Measurements from ENCODE around the gene CALD1.

CALD1 gene

DNA sequence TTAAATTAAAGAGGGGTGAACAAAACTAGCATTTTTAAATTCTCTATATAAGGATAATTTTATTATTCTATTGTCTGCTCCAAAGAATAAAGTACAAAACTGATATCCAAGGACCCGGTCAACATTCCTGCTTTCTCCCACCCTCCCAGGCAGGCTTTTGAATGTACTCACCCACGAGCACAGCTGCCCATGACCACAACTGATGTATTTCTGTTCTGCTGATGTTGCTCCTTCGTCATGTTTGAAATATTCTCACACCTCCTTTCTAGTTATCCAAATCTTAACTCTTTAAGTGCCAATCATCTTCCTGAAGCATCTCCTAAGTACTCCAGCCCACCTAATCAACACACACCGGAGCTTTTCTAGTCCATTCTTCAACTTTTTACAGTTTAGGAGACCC, 46.7 kb downstream of the CALD1 start:
- Histone ChIP-seq H3K79me2 (ENCODE audit: insufficient read depth, low read length) (no peaks in the 10 kb centered on the region), H3K36me3 (ENCODE audit: low read length) (no peaks in the 10 kb centered on the region), H3K9ac (ENCODE audit: low read length) (no peak overlapping the region), H3K4me2 (ENCODE audit: low read depth, low read length, poor library complexity, severe bottlenecking) (no peak overlapping the region), H3K27me3 (ENCODE audit: low read length) (no peaks in the 10 kb centered on the region), H3K4me3 (ENCODE audit: insufficient read depth, low read length, poor library complexity, severe bottlenecking) (no peak overlapping the region), H3F3A (ENCODE audit: insufficient read depth) (no peaks in the 10 kb centered on the region), H3K27ac (ENCODE audit: low read depth, low read length) (no peak overlapping the region), H2AFZ (ENCODE audit: low read depth, low read length, severe bottlenecking) (no peak overlapping the region), H3K9me3 (ENCODE audit: insufficient read depth, low read length) (no peaks in the 10 kb centered on the region), H4K20me1 (ENCODE audit: low read depth, low read length) (no peaks in the 10 kb centered on the region), H3K9me2 (replicated peaks; ENCODE audit: insufficient read depth, low read length) (no peaks in the 10 kb centered on the region)
- TF ChIP-seq EZH2phosphoT487 (conservative IDR thresholded peaks at IDR 0.05; ENCODE audit: low read length) (no peak), CTCF (IDR thresholded peaks at IDR 0.05; ENCODE audit: insufficient read depth, low read length, poor library complexity, severe bottlenecking) (no peak)

DNA sequence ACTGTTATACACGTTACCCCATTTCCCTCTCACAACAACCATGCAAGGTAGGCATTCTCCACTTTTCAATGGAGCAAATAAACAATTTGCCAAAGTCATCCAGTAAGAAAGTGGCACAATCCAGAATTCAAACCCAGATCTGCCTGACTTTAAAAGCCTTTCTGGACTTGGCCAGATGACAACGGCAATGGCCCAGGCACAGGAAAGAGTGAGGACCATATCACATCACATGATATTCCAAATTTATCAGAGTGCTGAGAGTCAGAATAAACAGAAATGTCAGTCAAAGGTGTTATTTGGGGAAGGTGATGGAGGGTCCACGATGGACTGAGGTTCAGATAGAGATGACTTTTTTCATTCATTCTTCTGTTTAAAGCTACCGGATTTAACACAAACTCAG, 48.0 kb downstream of the CALD1 start:
- no peak overlapping the region for H3K4me2 ChIP-seq (ENCODE audit: low read depth, low read length, poor library complexity, severe bottlenecking)
- H3K36me3 ChIP-seq (ENCODE audit: low read length), result no peaks in the 10 kb centered on the region
- no peaks in the 10 kb centered on the region for H3F3A ChIP-seq (ENCODE audit: insufficient read depth)

DNA sequence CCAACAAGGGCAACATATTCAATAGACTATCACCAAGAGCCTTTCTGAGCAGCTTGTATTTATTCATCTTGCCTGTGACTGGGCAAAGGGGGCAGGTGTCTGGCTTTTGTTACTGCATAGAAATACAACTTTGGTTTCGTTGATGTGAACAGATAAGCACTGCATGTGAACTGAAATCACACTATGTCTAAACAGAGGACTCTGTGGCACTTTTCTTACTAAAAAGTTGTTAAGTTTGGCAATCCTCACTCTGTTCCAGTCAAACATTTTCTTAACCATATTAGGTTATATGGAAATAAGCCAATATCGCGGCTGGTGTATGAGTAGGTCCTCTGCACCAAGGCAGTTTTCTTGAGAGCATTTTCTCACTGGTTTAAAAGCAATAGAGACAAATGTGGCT, 48.5 kb downstream of the CALD1 start:
- H4K20me1 ChIP-seq (ENCODE audit: low read depth, low read length), result no peaks in the 10 kb centered on the region
- no peaks in the 10 kb centered on the region for H3F3A ChIP-seq (ENCODE audit: insufficient read depth)

More for the DNA sequence above, 48.0 kb downstream of the CALD1 start:
- Histone ChIP-seq H3K79me2 (ENCODE audit: insufficient read depth, low read length) (no peaks in the 10 kb centered on the region), H2AFZ (ENCODE audit: low read depth, low read length, severe bottlenecking) (no peak overlapping the region), H3K27me3 (ENCODE audit: low read length) (no peaks in the 10 kb centered on the region), H4K20me1 (ENCODE audit: low read depth, low read length) (no peaks in the 10 kb centered on the region), H3K27ac (ENCODE audit: low read depth, low read length) (no peak overlapping the region), H3K9me3 (ENCODE audit: insufficient read depth, low read length) (no peaks in the 10 kb centered on the region), H3K4me3 (ENCODE audit: insufficient read depth, low read length, poor library complexity, severe bottlenecking) (no peak overlapping the region), H3K9me2 (replicated peaks; ENCODE audit: insufficient read depth, low read length) (no peaks in the 10 kb centered on the region), H3K9ac (ENCODE audit: low read length) (no peak overlapping the region)
- TF ChIP-seq EZH2phosphoT487 (conservative IDR thresholded peaks at IDR 0.05; ENCODE audit: low read length), result no peak
- no peak for TF ChIP-seq CTCF (IDR thresholded peaks at IDR 0.05; ENCODE audit: insufficient read depth, low read length, poor library complexity, severe bottlenecking)

More for the DNA sequence above, 48.5 kb downstream of the CALD1 start:
- H3K27ac ChIP-seq (ENCODE audit: low read depth, low read length), result no peak overlapping the region
- H3K4me3 ChIP-seq (ENCODE audit: insufficient read depth, low read length, poor library complexity, severe bottlenecking), result no peak overlapping the region
- H3K9ac ChIP-seq (ENCODE audit: low read length), result no peak overlapping the region
- H3K27me3 ChIP-seq (ENCODE audit: low read length), result no peaks in the 10 kb centered on the region
- no peak overlapping the region for H3K4me2 ChIP-seq (ENCODE audit: low read depth, low read length, poor library complexity, severe bottlenecking)
- H3K79me2 ChIP-seq (ENCODE audit: insufficient read depth, low read length), result no peaks in the 10 kb centered on the region
- H3K9me2 ChIP-seq (replicated peaks; ENCODE audit: insufficient read depth, low read length), result no peaks in the 10 kb centered on the region
- no peak overlapping the region for H2AFZ ChIP-seq (ENCODE audit: low read depth, low read length, severe bottlenecking)
- H3K9me3 ChIP-seq (ENCODE audit: insufficient read depth, low read length), result no peaks in the 10 kb centered on the region
- TF ChIP-seq EZH2phosphoT487 (conservative IDR thresholded peaks at IDR 0.05; ENCODE audit: low read length), result no peak
- no peak for TF ChIP-seq CTCF (IDR thresholded peaks at IDR 0.05; ENCODE audit: insufficient read depth, low read length, poor library complexity, severe bottlenecking)
- H3K36me3 ChIP-seq (ENCODE audit: low read length), result no peaks in the 10 kb centered on the region

All from SU-DHL-6 (cell line).